Retinal pigment epithelial cell (primary cell): ENCODE data around the gene UPK1A.

Experiments used
- DNase-seq: peaks from one replicate; pipeline ENCODE4 v3.0.0-alpha.2; 2010; ENCODE audit warnings: low read depth
- H3K4me3 ChIP-seq: 2 replicates; pipeline ENCODE4 v1.5.1; 2011; ENCODE audit warnings: mild to moderate bottlenecking, low read length, control low read depth, moderate library complexity
- TF ChIP-seq, protein P1 (sequence below): conservative IDR thresholded peaks from 2 replicates; pipeline ENCODE4 v1.5.1; 2011; ENCODE audit warnings: low read depth, low read length, control low read depth, inconsistent platforms

UPK1A gene

DNA sequence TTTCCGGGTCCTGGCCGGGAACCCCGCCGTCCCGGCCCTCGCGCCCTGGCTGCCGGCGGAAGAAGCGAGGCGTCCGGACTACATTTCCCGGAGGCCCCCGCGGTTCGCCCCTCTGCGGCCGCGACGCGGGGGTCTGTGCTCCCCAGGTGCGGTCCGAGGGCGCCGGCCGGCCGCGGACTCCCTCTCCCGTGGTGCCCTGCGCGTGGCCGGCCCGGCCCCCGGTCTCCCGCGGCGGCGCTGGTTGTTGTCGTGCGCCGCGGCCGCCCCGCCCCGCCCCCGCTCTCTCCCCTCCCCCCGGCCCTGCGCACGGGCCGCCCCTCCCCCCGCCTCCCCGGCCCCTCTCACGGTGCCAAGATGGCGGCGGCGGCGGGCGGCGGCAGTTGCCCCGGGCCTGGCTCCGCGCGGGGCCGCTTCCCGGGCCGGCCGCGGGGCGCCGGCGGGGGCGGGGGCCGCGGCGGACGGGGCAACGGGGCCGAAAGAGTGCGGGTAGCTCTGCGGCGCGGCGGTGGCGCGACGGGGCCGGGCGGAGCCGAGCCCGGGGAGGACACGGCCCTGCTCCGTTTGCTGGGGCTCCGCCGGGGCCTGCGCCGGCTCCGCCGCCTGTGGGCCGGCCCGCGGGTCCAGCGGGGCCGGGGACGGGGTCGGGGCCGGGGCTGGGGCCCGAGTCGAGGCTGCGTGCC, 51.5 kb downstream of the UPK1A start, which contains the start of gene KMT2B:
KMT2B (plus strand) TSS at position 339 of the 680 bp plus-strand sequence; CDS start at position 355, 16 bp downstream.
- no peak for DNase-seq
- TF ChIP-seq, protein P1, sequence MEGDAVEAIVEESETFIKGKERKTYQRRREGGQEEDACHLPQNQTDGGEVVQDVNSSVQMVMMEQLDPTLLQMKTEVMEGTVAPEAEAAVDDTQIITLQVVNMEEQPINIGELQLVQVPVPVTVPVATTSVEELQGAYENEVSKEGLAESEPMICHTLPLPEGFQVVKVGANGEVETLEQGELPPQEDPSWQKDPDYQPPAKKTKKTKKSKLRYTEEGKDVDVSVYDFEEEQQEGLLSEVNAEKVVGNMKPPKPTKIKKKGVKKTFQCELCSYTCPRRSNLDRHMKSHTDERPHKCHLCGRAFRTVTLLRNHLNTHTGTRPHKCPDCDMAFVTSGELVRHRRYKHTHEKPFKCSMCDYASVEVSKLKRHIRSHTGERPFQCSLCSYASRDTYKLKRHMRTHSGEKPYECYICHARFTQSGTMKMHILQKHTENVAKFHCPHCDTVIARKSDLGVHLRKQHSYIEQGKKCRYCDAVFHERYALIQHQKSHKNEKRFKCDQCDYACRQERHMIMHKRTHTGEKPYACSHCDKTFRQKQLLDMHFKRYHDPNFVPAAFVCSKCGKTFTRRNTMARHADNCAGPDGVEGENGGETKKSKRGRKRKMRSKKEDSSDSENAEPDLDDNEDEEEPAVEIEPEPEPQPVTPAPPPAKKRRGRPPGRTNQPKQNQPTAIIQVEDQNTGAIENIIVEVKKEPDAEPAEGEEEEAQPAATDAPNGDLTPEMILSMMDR, result no peak
- H3K4me3 ChIP-seq, result peak within 1 kb of the TSS; percentile 81

DNA sequence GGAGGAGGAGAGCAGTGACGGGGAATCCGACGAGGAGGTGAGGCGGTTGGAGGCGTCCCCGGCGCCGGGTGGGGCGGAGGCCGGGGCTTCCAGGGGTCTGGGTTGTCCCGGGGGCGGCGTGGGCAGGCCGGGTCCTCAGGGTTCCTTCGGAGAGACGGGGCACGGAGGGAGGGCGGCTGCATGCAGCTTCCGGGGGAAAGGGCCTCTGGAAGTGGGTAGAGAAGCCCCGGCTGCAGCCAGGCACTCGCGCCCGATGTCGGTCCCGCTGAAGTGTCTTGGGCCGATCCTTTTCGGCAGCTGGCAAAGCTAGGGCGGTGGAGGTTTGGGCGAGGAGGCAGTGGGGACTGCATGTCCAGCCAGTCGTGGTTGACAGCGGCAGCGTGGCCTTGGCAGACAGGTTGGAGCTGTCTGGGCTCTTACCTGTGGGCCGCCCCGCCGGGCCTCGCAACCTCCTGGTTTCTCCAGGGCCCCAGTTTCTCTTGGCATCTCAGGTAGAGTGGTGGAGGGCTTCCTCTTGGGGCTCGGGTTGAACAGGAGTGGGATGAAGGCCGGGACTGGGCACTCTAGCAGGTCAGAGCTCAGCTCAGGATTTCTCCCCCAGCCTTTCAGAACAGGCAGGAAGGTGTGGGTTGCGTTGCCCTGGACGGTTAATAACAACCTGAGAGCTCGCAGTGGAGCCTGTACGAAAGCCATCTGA, 52.2 kb downstream of the UPK1A start:
- no peak for DNase-seq
- TF ChIP-seq, protein P1, result no peak
- peak overlapping the region; percentile 81 for H3K4me3 ChIP-seq

DNA sequence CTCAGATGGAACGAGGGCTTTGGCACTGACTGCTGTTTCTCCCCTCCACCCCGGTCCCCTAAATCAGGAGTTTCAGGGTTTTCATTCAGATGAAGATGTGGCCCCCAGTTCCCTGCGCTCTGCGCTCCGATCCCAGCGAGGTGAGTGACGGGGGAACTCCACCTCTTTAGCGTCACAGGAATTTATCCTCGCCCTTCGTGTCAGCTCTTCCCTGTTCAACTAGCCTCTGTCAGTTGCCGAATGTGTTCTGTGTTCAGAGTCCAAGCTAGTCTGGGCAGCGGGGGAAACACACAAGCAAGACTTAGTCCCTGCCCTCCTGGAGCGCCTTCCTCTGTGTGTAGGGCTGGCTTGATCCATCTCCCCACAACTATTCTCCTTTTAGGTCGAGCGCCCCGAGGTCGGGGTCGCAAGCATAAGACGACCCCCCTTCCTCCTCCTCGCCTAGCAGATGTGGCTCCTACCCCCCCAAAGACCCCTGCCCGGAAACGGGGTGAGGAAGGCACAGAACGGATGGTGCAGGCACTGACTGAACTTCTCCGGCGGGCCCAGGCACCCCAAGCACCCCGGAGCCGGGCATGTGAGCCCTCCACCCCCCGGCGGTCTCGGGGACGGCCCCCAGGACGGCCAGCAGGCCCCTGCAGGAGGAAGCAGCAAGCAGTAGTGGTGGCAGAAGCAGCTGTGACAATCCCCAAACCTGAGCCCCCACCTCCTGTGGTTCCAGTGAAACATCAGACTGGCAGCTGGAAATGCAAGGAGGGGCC, 53.3 kb downstream of the UPK1A start:
- DNase-seq, result no peak
- H3K4me3 ChIP-seq, result peak overlapping the region; percentile 81
- TF ChIP-seq, protein P1, result no peak

DNA sequence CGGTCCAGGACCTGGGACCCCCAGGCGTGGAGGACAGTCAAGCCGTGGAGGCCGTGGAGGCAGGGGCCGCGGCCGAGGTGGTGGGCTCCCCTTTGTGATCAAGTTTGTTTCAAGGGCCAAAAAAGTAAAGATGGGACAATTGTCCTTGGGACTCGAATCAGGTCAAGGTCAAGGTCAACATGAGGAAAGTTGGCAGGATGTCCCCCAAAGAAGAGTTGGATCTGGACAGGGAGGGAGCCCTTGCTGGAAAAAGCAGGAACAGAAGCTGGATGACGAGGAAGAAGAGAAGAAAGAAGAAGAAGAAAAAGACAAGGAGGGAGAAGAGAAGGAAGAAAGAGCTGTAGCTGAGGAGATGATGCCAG, 53.8 kb downstream of the UPK1A start:
- TF ChIP-seq, protein P1, result no peak
- DNase-seq, result no peak
- no peak overlapping the region for H3K4me3 ChIP-seq

DNA sequence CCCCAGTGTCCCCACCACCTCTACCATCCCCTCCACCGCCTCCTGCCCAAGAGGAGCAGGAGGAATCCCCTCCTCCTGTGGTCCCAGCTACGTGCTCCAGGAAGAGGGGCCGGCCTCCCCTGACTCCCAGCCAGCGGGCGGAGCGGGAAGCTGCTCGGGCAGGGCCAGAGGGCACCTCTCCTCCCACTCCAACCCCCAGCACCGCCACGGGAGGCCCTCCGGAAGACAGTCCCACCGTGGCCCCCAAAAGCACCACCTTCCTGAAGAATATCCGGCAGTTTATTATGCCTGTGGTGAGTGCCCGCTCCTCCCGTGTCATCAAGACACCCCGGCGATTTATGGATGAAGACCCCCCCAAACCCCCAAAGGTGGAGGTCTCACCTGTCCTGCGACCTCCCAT, 54.3 kb downstream of the UPK1A start:
- H3K4me3 ChIP-seq, result no peak overlapping the region
- TF ChIP-seq, protein P1, result no peak
- no peak for DNase-seq

DNA sequence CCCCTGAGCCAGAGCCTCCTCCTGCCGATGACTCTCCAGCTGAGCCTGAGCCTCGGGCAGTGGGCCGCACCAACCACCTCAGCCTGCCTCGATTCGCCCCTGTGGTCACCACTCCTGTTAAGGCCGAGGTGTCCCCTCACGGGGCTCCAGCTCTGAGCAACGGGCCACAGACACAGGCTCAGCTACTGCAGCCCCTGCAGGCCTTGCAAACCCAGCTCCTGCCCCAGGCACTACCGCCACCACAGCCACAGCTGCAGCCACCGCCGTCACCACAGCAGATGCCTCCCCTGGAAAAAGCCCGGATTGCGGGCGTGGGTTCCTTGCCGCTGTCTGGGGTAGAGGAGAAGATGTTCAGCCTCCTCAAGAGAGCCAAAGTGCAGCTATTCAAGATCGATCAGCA, 55.1 kb downstream of the UPK1A start:
- TF ChIP-seq, protein P1, result no peak
- DNase-seq, result no peak
- H3K4me3 ChIP-seq, result no peak overlapping the region

DNA sequence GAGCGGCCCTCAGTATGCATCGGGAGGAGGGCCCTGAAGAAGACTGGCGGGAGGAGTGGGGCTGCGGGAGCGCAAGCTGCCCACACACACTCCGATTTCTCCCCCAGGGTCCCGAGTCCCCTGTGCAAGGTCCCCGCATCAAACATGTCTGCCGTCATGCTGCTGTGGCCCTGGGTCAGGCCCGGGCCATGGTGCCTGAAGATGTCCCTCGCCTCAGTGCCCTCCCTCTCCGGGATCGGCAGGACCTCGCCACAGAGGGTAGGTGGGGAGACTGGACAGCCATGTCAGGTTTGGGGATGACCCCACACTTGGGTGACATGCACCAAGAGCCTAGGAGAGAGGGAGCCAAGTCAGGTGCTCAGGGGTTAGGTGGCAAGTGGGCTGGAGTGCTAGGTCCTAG, 56.1 kb downstream of the UPK1A start:
- TF ChIP-seq, protein P1, result no peak
- H3K4me3 ChIP-seq, result no peak overlapping the region
- DNase-seq, result no peak
